ENCODE measurements around the gene HNRNPLL. TPM values are rescaled to one million over a fixed set of nuclear protein-coding genes. Genes with fewer than 3 reads are reported as not detected.
"Not testable (repeated sequence)": the region's sequence is repeated elsewhere in the genome, so short reads cannot be mapped to it uniquely, and the experiment has no call there.

HNRNPLL gene
- total RNA-seq, 2 donors from 2014 or later = 24.7 to 28.3 TPM

- intact Hi-C loops (cut with DNase I) = no loop called here
- no peak for DNase-seq
- no peak for ATAC-seq
Measured at GRCh38 chr2:38539086-38539485, 63.6 kb downstream of the HNRNPLL start.

GRCh38 chr2:38537937-38538525 is 64.7 kb downstream of the HNRNPLL start:
- intact Hi-C loops (cut with DNase I) = loop anchor here in 1 of 2 donors (2.0 kb wide), 1 partner anchor 203 kb away; no protein-coding TSS in a partner anchor
- DNase-seq = no peak

GRCh38 chr2:38537296-38537695 is 65.4 kb downstream of the HNRNPLL start:
- not testable (repeated sequence) for DNase-seq, ATAC-seq
- intact Hi-C loops (cut with DNase I) = loop anchor here in 1 of 2 donors (2.0 kb wide), 1 partner anchor 204 kb away; no protein-coding TSS in a partner anchor

More at GRCh38 chr2:38537937-38538525, 64.7 kb downstream of the HNRNPLL start:
- no peak for ATAC-seq

DNA sequence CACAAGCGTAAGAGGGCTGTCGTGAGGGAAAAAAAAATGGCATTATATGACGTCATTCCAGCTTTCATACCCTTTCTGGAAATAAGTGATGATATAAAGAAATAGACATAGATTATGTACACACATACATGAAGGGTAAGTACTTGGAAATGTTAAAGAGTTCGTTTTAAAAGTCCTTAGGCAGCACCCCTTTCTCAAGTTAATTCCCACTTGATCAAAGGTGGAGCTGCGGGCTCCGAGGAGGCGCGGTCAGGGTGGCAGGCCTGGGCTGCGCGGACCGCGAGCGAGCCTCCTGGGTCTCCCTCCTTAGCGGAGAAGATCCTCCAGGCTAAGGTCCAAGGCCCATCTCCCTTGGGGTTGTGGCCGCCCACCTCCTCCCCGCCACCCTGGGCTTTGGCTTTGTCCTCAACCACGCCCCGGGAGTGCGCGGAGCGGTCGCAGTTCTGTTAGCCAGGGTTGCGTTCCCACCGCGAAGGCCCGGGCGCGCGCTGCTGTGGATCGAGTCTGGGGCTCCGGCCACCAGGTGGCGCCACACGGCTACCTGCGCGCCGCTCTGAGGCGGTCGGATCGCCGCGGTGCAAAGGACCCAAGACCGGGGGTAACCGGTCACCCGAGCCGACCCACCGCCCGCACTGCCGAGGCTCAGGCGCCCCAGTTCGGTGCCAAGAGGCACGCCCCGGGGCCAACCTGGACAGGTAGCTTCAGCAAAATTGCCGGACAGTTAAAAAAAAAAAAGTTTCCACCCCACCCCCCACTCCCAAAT is 66.8 kb downstream of the HNRNPLL start:
- peak; percentile 91 for DNase-seq
- intact Hi-C loops (cut with DNase I) = loop anchor here in 1 of 2 donors (2.0 kb wide), 1 partner anchor 205 kb away; no protein-coding TSS in a partner anchor
- peak; percentile 94 to 97 for ATAC-seq

GRCh38 chr2:38535404-38535743 is 67.4 kb downstream of the HNRNPLL start:
- no peak for DNase-seq
- intact Hi-C loops (cut with DNase I) = no loop called here
- ATAC-seq = no peak

DNA sequence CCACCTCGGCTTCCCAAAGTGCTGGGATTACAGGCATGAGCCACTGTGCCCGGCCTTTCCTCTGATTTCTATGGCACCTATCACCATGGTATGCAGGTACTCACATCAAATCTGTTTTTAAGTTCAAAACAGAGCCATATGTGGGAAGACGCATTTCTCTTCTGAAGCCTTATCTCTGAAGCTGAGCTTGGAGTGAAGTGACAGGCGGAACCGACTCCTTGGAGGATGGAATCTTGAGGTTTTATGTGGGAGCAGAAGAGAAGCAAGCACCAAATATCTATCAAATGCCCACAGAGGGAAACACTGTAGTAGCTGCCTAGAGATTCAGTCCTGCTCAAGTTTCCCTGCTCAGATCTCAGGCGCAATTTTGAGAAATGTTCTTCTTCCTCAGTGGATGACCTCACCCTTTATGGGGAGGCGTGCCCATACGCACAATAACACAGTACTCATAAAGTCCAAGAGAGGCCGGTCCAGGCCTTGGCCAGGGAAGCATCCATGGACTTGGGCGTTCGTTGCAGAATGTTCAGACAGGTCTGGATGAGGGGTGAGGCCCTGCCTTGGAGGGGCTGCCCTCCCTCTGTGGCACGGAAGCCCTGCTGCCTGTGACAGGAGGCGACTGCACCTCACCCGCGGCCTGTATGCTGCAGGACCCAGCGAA is 67.9 kb downstream of the HNRNPLL start:
- DNase-seq (no peak), ATAC-seq (peak; percentile 20 to 73)
- intact Hi-C loops (cut with DNase I) = no loop called here

- DNase-seq (no peak), ATAC-seq (no peak)
- intact Hi-C loops (cut with DNase I) = no loop called here
Measured at GRCh38 chr2:38533757-38534545, 68.8 kb downstream of the HNRNPLL start.

- DNase-seq = no peak
- ATAC-seq = no peak
- intact Hi-C loops (cut with DNase I) = no loop called here
Measured at GRCh38 chr2:38533180-38533579, 69.5 kb downstream of the HNRNPLL start.

DNA sequence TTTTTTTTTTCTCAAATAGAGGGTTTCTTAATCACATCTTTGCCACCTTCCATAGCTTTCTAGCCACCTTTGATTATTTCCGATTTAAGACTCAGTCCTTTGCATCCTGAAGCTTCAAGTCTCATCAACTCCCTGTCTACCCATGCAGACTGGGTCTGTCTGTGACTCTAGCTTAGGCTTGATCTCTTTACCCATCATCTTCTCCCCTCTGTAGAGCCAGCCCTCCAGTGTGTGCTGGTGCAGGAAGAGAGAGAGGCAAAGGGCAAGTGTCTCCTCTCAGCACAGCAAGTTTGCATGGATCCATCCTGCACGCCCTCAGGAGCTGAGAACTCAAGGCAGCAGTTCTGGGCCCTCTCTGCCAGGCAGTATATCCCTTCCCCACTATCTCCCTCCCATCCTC is 70.4 kb downstream of the HNRNPLL start:
- intact Hi-C loops (cut with DNase I) = no loop called here
- DNase-seq (no peak), ATAC-seq (no peak)

GRCh38 chr2:38529208-38529607 is 73.5 kb downstream of the HNRNPLL start:
- intact Hi-C loops (cut with DNase I) = no loop called here
- ATAC-seq (no peak), DNase-seq (no peak)

DNA sequence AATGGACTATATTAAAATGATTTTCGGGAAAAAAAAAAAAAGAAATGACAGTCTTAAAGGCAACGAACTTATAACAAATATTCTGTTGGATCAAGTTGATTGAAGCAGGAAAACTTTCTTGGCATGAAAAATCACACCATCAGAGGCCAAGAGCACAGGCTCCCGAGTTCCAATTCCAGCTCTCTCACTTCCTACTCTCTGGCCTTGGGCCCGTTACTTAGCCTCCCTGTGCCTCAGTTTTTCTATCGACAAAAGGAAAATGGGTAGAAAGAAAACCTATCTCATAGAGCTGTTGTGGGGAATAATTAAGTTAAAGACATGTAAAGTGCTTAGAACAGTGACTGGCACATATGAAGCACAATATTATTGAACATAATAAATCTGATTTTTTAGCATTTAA is 74.2 kb downstream of the HNRNPLL start:
- intact Hi-C loops (cut with DNase I) = no loop called here
- ATAC-seq (no peak), DNase-seq (no peak)

DNA sequence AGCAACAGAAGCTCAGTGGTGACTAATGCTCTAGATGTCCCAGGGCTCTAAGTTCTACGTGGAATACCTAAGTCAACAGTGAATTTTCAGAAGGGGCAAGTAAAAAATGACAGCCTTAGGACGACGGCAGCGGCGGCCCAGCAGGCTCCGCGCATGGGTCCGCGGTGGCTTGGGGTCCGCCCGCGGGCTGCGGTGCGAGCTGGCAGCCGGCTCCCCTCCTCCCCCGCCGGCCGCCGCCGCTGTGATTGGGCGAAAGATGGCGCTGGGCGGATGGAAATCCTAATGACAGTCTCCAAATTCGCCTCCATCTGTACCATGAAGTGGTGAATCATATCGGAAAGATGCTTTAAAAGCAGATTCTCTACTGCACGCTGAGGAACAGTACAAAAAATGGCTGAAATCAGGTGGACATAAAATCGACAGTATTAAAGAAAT is 74.7 kb downstream of the HNRNPLL start:
- DNase-seq = peak; percentile 62
- ATAC-seq = peak; percentile 67 to 79
- intact Hi-C loops (cut with DNase I) = no loop called here

DNA sequence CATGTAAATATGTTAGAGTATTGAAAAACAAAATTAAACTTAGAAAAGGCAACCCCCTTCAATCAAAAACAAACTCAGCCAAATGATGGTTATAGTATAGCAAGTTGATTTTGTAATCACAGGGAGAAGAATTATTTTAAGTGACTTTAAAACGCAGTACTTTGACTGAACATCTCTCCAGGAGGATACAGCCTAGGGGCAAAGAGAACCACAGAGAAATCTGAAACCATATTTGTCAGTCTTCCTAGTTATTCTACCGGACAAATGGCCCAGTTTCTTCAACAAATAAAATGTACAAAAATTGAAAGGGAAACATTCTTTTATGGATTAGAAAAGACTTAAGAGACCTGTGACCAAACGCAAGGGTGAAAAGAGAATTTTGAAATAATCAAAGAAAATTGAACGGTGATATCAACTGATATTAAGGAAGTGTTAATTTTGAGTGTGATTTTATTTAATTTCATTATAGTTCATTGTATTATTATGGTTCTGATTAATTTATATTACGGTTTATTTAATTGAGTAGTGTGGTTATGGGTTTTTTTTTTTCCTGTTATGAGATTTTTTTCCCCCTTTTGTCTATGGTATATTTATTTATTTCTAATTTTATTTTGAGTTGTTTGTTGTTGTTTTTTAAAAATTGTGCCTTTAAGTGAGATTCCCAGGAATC is 75.3 kb downstream of the HNRNPLL start:
- intact Hi-C loops (cut with DNase I) = no loop called here
- DNase-seq = no peak
- no peak for ATAC-seq

GRCh38 chr2:38526195-38526594 is 76.5 kb downstream of the HNRNPLL start:
- intact Hi-C loops (cut with DNase I) = no loop called here
- ATAC-seq = peak in 1 of 2 donors; percentile 43

GRCh38 chr2:38524580-38524979 is 78.1 kb downstream of the HNRNPLL start:
- intact Hi-C loops (cut with DNase I) = no loop called here
- ATAC-seq = no peak
- no peak for DNase-seq

More at GRCh38 chr2:38526195-38526594, 76.5 kb downstream of the HNRNPLL start:
- DNase-seq = no peak

DNA sequence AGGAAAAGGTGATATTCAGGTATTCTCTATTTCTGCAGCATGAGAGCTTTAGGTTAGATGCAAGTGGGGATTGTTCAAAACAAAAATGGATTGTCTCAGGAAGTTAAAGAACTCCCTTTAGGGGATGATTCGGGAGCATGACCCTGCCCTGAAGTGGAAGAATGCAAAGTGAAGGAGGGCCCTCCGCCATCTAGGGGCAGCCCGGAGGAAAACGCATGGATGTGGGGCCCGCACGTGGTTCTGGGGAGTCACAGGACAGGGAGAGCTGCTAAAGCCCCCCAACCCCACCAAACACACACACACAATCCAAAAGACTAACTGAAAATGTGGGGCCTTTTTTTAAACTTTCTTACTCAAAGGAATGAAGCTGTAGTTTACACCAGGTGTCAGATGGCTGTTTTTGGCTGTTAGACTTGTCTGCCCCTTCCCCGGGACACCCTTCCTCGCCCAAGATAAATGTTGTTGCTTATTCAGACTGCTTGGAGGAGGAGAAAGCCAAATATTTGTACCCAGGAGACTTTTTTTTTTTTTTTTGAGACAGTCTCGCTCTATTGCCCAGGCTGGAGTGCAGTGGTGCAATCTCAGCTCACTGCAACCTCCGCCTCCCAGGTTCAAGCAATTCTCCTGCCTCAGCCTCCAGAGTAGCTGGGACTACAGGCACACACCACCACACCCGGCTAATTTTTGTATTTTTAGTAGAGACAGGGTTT is 78.8 kb downstream of the HNRNPLL start:
- intact Hi-C loops (cut with DNase I) = no loop called here
- DNase-seq (no peak), ATAC-seq (peak in 1 of 2 donors; percentile 49)

DNA sequence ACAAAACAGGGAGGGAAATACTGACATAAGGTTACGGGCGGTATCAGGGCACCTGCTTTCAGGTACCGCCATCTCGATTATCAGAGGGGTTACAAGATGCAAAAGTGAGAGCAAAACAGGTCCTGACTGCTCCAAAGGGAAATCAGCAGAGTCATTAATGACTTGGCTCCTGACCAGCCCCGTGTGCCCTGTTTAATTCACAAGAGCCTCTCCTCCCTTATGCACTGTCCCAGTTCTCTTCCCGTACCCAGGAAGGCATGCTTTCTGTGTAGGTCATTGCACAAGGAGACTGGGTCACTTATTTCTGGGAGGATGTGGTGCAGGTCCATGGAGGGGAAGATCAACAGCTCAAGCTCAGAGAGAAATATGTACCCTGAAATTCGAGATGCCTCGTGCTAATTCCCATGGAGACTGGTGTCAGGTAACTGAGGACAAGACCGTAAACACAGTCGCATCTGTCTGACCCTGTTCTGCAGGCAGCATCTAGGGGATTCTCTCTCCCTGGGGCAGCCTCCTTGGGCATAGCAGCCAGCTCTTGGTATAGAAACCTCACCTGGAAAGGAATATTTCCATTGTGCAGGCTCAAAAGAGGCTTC is 79.9 kb downstream of the HNRNPLL start:
- DNase-seq (no peak), ATAC-seq (no peak)
- intact Hi-C loops (cut with DNase I) = no loop called here

DNA sequence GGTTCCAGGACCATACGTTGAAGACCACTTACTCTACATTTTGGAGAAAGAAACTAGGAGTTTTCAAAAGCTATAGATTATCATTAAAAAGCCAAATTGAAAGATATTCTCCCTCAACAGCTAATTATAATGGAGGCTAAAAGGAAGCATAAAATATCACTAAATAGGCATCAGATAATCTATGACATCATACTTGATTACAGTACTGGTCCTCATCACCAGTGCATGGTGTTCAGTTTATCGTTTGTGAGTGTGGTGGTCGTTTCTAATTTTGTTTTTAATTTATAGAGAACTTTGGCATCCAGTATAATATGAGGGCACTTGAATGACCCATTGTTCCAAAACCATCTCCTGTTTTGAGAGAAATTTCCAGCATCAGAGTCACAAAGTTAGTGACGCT is 80.9 kb downstream of the HNRNPLL start:
- no peak for DNase-seq
- intact Hi-C loops (cut with DNase I) = no loop called here
- ATAC-seq = no peak

Measured in left cardiac atrium (tissue), 4 donors.